ENCODE measurements around the gene KLHL28. TPM values are rescaled to one million over a fixed set of nuclear protein-coding genes. Genes with fewer than 3 reads are reported as not detected.

KLHL28 gene
- total and polyA plus RNA-seq, 11 donors, result 2.1 to 13.5 (median 10.2) TPM

DNA sequence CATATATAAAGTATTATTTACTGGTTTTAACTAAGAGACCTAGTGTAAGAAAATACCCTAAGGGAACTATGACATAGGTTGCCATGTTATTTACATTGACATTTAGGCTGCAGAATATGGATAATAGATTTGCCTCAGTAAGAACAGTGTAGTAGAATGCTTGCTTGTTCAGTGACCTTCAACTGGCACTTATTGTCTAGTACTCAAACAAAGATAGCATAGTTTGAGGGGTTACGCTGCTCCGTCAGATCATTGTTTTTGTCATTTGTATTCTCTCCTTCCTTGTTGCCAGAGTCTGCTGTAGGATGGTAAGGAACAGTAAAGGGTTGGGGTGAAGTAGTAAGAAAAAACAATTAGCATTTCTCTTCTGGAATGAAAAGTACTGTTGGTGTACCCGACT, 33.4 kb upstream of the KLHL28 start:
- TF ChIP-seq POLR2A (IDR thresholded peaks at IDR 0.05), result no peak
- TF ChIP-seq, protein P1, sequence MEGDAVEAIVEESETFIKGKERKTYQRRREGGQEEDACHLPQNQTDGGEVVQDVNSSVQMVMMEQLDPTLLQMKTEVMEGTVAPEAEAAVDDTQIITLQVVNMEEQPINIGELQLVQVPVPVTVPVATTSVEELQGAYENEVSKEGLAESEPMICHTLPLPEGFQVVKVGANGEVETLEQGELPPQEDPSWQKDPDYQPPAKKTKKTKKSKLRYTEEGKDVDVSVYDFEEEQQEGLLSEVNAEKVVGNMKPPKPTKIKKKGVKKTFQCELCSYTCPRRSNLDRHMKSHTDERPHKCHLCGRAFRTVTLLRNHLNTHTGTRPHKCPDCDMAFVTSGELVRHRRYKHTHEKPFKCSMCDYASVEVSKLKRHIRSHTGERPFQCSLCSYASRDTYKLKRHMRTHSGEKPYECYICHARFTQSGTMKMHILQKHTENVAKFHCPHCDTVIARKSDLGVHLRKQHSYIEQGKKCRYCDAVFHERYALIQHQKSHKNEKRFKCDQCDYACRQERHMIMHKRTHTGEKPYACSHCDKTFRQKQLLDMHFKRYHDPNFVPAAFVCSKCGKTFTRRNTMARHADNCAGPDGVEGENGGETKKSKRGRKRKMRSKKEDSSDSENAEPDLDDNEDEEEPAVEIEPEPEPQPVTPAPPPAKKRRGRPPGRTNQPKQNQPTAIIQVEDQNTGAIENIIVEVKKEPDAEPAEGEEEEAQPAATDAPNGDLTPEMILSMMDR (IDR thresholded peaks at IDR 0.05), result no peak
- ATAC-seq, result peak; percentile 14 to 66 (median 56)
- DNase-seq, result no peak
- intact Hi-C loops (cut with DNase I), result no loop called here
- H3K36me3 ChIP-seq, result peaks cover 0 to 26% (median 10%) of the 10 kb centered on the region in 9 donors
- no peaks in the 10 kb centered on the region for H3K9me3 ChIP-seq
- peak overlapping the region in 4 of 12 donors; percentile 1 to 31 (median 15) for H3K27ac ChIP-seq
- H3K4me1 ChIP-seq, result peaks cover 0 to 12% (median 2%) of the 10 kb centered on the region in 12 donors
- no peak overlapping the region for H3K4me3 ChIP-seq
- whole genome bisulfite sequencing, 4 donors, result 52 to 71% (median 66%) methylated on average over 3 of the region's 3 CpGs
- H3K27me3 ChIP-seq, result no peaks in the 10 kb centered on the region

DNA sequence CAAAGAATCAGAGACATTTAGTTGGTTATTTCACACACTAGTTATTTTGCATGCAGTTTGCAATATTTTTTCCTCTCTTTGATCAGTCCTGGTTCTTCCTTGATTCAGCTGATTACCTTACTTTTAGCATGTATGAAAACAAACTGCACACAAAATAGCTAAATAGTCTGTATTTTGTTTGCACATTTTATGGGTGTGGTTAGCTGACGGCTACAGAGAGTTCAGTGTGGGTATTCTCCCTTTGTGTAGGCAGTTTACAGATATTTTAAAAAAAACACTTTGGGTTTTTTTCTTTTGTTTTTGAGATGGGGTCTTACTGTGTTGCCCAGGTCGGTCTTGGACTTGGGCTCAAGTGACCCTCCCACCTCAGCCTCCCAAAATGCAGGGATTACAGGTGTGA, 28.8 kb upstream of the KLHL28 start:
- Histone ChIP-seq H3K4me3 (no peak overlapping the region), H3K27ac (no peak overlapping the region), H3K9me3 (no peaks in the 10 kb centered on the region), H3K36me3 (no peaks in the 10 kb centered on the region), H3K27me3 (no peaks in the 10 kb centered on the region), H3K4me1 (peaks cover 3 to 26% (median 14%) of the 10 kb centered on the region in 12 donors)
- DNase-seq (no peak), ATAC-seq (no peak)
- intact Hi-C loops (cut with DNase I), result loop anchor here in 2 of 10 donors (2.0 kb wide), 2 partner anchors 14 to 20 kb away; no protein-coding TSS in a partner anchor
- TF ChIP-seq, protein P1 (IDR thresholded peaks at IDR 0.05), result no peak
- no peak for TF ChIP-seq POLR2A (IDR thresholded peaks at IDR 0.05)
- WGBS, 4 donors, result 82 to 89% (median 85%) methylated on average over 2 of the region's 2 CpGs

DNA sequence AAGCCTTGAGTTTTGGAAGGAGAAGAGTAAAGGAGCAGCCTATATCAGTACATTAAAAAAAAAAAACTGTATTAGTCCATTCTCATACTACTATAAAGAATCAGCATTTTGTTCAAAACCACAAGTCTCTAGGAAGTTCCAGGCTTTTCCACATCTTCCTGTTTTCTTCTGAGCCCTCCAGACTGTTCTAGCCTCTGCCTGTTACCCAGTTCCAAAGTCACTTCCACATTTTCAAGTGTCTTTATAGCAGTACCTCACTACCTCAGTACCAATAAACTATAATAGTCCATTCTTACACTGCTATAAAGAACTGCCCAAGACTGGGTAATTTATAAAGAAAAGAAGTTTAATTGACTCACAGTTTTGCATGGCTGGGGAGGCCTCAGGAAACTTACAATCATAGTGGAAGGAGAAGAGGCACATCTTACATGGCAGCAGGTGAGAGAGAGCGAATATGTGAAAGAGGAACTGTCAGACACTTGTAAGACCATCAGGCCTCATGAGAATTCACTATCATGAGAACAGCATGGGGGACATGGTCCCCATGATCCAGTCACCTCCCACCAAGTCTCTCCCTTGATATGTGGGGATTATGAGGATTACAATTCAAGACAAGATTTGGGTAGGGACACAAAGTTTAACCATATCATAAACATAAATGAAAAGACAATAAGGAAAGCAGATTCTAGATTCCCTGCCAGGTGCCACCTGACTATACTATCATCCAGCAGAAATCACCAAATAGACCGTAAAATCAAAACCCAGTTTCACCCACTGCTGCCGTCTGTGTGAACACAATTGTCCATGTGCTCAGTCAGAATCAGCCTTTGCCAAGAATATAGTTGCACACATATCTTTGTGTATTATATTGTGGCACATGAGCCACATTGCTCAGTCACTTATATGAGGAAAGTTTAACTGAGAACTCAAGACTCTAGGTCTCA, 28.0 kb upstream of the KLHL28 start:
- H3K27ac ChIP-seq, result peak overlapping the region in 9 of 12 donors; percentile 13 to 60 (median 31)
- intact Hi-C loops (cut with DNase I), result loop anchor here in 2 of 10 donors (2.0 kb wide), 2 partner anchors 13 to 19 kb away; no protein-coding TSS in a partner anchor
- no peaks in the 10 kb centered on the region for H3K36me3 ChIP-seq
- no peak overlapping the region for H3K4me3 ChIP-seq
- no peaks in the 10 kb centered on the region for H3K9me3 ChIP-seq
- TF ChIP-seq POLR2A (IDR thresholded peaks at IDR 0.05), result no peak
- TF ChIP-seq, protein P1 (IDR thresholded peaks at IDR 0.05), result no peak
- H3K4me1 ChIP-seq, result peaks cover 3 to 24% (median 14%) of the 10 kb centered on the region in 12 donors
- H3K27me3 ChIP-seq, result no peaks in the 10 kb centered on the region
- WGBS, 4 donors, result 59 to 79% (median 76%) methylated on average over 3 of the region's 3 CpGs
- DNase-seq (no peak), ATAC-seq (peak; percentile 22 to 48 (median 32))

DNA sequence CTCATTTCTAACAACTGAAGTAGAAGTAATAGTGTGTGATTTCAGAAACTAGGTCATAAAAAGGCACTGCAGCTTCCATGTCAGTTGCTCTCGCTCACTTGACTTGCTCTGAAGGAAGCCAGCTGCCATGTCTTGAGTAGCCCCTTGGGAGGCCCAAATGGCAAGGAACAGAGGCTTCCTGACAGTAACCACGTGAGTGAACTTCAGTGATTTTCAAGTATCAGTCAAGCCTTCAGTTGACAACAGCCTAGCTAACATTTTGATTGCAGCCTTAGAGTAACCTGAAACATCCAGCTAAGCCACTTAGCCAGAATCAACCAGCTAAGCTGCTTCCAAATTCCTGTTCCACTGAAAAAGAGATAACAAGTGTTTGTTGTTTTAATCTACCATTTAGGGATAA, 26.9 kb upstream of the KLHL28 start:
- no peak overlapping the region for H3K4me3 ChIP-seq
- TF ChIP-seq POLR2A (IDR thresholded peaks at IDR 0.05), result no peak
- TF ChIP-seq, protein P1 (IDR thresholded peaks at IDR 0.05), result no peak

More for the DNA sequence above, 26.9 kb upstream of the KLHL28 start:
- intact Hi-C loops (cut with DNase I), result no loop called here
- Histone ChIP-seq H3K36me3 (no peaks in the 10 kb centered on the region), H3K4me1 (peaks cover 3 to 24% (median 14%) of the 10 kb centered on the region in 12 donors), H3K27ac (peak overlapping the region in 11 of 12 donors; percentile 14 to 60 (median 31)), H3K9me3 (no peaks in the 10 kb centered on the region), H3K27me3 (no peaks in the 10 kb centered on the region)
- WGBS, 4 donors, result 12 to 25% (median 21%) methylated on average over 2 of the region's 2 CpGs
- DNase-seq (peak in 4 of 5 donors; percentile 30 to 72 (median 42)), ATAC-seq (peak; percentile 67 to 79 (median 72))

All from heart left ventricle (tissue), 16 donors.